ENCODE measurements around the gene PPFIBP2. TPM values are rescaled to one million over a fixed set of nuclear protein-coding genes. Genes with fewer than 3 reads are reported as not detected.

The PPFIBP2 gene
- total RNA-seq, 1 experiment from 2014 or later, result 2.2 TPM

DNA sequence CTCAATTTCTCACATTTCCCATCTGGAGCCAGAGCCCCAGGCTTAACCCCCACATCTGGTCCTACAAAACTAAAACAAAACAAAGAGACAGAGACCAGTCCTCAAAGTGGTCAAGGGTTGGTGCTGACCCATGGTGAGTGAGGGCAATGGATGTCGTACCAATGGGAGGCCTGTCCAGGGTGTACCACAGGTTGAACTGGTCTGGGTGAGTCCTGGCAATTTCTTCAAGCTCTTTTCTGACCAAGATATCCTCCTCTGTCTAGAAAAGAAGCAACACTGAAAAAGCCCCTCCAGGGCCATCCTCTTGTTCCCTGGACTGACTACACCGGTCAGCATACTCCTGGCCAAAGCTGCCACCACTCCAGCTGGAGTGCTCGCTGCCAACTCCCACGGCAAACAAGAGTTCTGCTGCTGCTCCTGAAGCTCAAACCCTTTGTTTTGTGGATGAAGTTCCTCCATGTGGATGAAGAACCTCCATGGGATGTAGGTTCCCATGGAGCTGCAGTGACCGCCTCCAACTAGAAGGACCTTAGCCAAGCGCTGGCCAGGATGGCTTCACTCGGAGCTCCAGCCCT, 152.6 kb downstream of the PPFIBP2 start:
- no peak for DNase-seq (ENCODE audit: low read depth)

- DNase-seq (ENCODE audit: low read depth), result no peak
Measured at GRCh38 chr11:7667460-7667859, 153.7 kb downstream of the PPFIBP2 start.

DNA sequence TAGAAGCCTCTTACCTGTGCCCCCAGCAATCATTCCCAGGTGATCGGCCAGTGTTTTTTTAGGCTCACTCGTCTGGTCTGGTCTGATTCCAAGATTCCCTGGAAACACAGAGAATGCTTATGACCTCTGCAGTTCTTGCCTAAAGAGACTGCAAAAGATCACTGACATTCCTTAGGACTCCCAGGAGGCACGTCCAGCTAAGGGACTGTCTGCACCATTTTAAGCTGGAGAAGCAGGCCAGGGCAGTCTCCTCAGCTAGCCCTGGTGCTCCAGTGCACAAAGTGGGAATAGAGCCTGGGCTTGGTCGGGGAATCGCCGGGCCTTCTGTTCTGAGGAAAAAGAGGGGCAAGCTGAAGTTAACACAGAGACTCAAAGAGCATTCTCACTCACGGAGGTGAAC, 154.7 kb downstream of the PPFIBP2 start:
- no peak for DNase-seq (ENCODE audit: low read depth)

DNA sequence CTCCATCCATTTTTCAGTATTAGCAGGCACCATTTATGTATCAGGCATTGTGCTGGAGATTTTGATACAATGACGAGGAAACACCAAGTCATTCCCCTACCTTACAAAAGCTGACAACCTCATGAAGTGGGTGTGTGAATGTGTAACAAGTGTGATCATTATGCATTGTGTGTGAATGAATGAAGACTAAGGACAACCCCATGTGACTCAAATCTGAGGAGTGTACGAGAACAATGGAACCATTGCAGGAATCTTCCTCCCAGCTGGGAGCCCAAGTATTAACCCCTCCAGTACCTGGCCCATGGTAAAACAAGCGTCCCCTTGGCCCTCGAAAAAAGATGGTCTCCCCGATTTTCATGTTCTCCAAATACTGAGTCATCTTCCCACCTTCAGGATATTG, 155.1 kb downstream of the PPFIBP2 start:
- DNase-seq (ENCODE audit: low read depth), result no peak

GRCh38 chr11:7670641-7671040, 156.8 kb downstream of the PPFIBP2 start:
- DNase-seq (ENCODE audit: low read depth), result no peak

GRCh38 chr11:7671347-7672215, 157.8 kb downstream of the PPFIBP2 start:
- DNase-seq (ENCODE audit: low read depth), result no peak

GRCh38 chr11:7672276-7672959, 158.6 kb downstream of the PPFIBP2 start:
- DNase-seq (ENCODE audit: low read depth), result peak; percentile 30

DNA sequence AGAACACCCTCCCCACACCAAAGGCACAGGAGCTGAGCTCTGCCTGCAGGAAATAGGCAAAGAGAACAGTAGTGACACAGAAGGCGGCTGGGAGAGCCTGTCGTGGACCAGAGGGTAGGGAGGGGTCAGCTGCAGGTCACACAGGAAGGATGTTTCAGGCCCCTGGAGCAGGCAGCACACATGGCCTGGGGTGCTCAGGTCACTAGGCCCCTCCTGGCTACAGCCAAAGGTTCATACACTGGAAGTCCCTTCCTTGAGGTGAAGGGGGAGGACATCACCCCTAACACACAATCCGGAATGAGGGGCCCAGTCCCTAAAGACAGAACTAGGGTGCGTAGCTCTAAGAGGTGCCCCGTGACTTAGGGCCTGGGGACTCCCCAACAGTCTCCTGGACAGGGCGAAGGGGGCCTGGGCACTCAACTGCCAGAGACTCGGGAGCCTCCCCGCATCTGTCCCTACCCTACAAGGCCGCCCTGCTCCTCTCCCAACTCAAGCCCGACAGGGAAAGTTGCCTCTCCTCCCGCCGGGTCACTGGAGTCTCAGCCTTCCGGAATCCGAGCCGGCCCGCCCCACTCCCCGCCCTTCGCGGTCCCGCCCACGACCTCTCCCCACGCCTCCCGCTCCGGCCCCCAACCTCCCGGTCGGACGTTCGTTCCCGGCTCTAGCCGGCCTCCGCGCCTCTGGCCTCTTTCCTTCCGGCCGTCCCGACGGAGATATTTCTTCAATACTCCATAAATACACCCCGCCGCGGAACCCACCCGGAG, 159.3 kb downstream of the PPFIBP2 start, which contains the start of gene CYB5R2:
TSS of gene CYB5R2 (minus strand) at position 541 of the 764 bp plus-strand sequence. CDS start 675 bp downstream, outside the sequence.
- peak; percentile 47 for DNase-seq (ENCODE audit: low read depth)

DNA sequence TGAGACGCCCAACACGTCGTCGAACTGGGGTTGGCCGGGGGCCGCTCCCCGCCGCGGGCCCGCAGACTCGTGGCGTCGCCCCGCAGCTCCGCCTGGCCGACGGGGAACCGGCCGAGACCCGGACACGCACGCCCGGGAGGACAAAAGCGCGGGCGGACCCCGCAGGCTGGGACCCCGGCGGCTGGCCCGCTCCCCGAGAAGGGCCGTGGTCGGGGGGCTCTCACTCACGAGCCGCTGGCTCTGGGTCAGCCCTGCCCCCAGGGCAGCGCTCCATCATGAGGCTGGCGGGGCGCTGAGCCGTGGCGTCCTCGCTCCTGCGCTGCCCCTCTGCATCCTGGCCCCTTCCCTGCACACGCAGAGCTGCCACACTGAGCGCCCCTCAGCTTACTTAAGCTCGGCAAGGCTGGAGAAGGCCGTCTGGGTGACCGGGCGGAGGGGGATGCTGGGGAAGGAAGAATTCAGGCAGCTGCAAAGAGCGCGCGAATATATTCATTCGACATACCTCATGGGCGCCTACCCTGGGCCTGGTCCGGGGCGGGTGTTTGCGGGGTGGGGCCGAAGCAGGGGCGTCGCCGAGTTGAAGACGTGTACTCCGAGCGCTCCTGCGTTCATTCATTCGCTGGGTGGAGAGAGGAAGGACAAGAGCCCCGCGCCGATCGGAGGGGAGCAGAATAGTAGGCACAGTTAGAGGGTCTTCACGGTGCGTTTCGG, 160.1 kb downstream of the PPFIBP2 start:
- DNase-seq (ENCODE audit: low read depth), result no peak

DNA sequence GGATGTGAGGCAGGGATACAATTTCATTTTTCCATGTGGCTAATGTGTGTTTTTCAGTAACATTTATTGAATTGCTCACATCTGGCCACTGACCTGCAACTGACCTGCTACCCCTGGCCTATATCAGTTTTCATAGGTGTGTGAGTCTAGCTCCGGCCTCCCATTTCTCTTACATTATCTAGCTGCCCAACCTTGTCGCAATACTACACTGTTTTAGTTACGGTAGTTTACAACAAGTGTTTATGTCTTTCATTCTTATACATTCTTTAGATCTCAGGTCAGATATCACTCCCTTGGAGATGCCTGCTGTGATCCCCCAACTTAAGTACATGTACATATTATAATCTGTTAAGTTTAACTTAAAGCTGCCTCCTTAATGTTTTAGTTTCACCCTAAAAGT, 161.8 kb downstream of the PPFIBP2 start:
- no peak for DNase-seq (ENCODE audit: low read depth)

DNA sequence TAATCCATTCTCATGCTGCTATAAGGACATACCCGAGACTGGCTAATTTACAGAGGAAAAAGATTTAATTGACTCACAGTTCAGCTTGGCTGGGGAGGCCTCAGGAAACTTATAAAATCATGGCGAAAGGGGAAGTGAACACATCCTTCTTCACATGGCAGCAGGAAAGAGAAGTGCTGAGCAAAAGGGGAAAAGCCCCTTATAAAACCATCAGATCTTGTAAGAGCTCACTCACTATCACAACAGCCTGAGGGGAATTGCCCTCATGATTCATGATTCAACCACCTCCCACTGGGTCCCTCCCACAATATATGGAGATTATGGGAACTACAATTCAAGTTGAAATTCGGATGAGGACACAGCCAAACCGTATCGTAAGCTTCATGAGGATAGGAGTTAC, 163.3 kb downstream of the PPFIBP2 start:
- peak; percentile 91 for DNase-seq (ENCODE audit: low read depth)

DNA sequence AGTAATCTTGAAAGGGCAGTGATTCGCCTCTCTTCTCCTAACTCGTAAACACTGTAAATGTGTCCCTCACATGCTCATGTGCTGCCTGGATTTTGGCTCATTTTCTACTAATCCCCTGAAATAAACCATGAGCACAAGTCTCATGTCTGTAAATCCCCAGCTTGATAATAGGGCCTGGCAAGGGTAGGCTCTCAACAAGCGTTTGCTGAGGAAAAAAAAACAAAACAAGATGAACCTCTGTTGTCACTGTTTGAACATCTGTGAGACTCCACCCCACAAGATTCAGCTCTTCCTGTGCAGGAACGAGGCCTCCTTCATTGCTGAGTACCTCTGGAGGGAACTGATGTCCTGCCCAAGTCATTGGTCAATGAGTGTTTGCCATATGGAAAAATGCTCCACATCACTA, 164.0 kb downstream of the PPFIBP2 start:
- peak; percentile 52 for DNase-seq (ENCODE audit: low read depth)

DNA sequence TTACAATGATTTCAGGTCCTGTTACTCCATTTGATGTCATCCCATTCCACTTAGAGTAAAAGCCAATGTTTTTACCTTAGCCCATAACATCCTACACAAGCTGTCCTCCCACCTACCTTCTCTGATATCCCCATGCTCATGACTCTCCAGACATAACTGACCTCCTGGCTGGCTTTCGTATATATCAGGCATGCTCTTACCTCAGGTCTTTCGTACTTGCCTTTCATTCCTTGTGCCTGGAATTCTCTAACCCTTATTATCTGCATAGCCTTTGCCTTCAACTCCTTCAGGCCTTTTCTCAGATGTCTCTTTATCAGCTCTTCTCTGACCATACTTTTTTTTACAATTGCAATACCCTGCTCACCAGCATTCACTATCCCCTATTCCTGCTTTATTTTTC, 169.8 kb downstream of the PPFIBP2 start:
- DNase-seq (ENCODE audit: low read depth), result no peak

DNA sequence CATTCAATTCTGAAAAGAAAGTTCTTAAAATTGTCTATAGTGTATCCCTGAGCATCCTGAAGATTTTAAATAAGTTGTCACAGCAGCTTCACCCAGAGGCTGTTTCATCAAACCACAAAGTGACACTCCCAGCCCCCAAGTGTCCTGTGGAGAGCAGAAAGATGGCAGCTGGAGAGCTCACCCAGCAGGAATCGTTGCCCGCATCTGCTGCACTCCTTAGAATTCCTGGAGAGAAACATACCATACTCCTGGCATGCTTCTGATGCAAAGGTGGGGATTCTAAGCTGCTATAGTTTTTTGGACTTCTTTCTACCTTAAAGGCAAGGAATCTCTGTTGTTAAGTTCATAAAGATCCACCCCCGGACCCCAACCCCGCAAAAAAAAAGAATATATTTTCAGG, 173.0 kb downstream of the PPFIBP2 start:
- no peak for DNase-seq (ENCODE audit: low read depth)

GRCh38 chr11:7687386-7687785, 173.6 kb downstream of the PPFIBP2 start:
- DNase-seq (ENCODE audit: low read depth), result no peak

DNA sequence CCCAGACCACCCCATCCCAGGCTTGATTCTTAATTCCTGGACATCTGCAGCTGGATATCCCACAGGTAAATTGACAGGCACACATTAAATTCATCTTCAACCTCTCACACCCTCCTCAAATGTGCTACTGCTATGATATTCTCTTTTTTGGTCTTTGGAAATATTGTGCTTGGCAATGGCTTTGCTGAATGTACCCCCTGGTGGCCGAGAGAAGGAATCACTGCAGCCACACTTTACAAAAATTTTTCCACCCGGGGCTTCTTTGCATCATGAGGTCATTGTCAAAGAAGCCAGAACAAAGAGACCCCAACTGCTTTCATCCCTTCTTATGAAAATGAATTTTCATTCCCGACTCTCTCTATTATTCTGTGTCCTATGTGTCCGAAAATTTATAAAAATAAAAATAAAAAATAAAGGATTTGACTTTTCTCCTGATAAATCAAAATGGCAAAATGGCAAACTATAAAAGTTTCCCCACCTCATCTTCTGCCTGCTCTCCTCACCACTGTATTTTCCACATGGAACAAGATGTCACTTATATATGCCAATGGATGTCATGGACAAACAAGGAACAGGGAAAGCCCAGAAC, 174.5 kb downstream of the PPFIBP2 start:
- peak; percentile 17 for DNase-seq (ENCODE audit: low read depth)

DNA sequence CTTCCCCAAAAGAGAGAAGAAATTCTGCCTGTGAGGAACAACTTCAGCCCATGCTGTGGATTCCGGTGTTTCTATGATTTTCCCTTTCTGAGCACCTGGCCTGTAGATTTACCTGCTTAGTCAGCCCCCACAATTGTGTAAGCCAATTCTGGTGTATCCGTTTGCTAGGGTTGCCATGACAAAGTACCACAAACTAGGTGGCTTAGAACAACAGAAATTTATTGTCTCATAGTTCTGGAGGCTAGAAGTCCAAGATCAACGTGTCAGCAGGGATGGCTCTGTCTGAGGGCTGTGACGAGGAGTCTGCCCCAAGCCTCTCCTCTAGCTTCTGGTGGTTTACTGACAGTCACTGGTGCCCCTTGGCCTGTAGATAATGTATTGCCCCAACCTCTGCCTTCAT, 175.4 kb downstream of the PPFIBP2 start:
- no peak for DNase-seq (ENCODE audit: low read depth)

DNA sequence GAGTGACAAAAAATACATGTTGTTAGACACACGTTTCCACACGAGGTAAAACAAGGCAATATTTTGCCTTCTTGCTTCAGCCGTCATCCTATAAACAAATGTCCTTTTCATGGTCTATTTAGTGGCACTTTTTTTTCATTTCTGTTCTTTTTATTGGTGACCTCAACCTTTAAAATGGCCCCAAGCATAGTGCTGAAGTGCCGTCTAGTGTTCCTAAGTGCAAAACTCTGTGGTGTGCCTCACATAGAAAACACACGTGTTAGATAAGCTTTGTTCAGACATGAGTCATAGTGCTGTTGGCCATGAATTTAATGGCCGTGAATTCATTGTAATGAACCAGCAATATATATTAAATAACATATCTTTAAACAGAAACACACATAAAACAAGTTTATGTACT, 176.8 kb downstream of the PPFIBP2 start:
- DNase-seq (ENCODE audit: low read depth), result peak; percentile 79

DNA sequence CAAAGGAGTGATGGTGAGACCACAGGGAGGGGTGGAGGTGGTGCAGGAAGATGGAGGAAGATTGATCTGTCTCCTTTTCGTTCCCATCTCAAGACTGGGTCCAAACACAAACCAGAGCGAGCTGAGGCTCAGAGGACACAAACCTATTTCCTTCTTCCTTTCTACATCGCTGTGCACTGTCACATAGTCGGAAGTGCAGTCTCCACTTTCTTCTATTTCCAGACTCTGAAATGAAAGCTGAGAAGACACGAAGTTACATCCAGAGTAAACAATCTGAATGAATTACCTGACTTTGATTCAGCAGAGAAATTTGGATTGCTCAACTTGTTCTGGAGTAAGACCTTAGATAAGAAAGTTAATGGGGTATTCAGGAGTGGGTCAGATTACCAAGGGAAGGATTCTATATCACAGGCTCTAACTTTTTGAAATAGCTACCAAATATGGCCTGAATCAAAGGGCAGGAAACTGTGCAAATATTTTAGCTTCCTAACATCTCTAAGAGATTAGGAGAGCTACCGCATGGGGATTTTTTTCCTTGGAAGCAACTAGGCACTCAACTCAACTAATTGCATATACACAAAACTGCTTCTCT, 178.1 kb downstream of the PPFIBP2 start:
- no peak for DNase-seq (ENCODE audit: low read depth)

GRCh38 chr11:7692426-7692825, 178.6 kb downstream of the PPFIBP2 start:
- DNase-seq (ENCODE audit: low read depth), result no peak
